Fibroblast of mammary gland (primary cell): ENCODE measurements around the gene ARHGEF26.

Experiments
- DNase-seq: peaks from one replicate; pipeline ENCODE4 v3.0.0-alpha.2; 2010; ENCODE audit warnings: low read depth
- H3K4me3 ChIP-seq: 2 replicates; pipeline ENCODE4 v1.5.1; 2011; ENCODE audit warnings: low read depth, mild to moderate bottlenecking, low read length, moderate library complexity; ENCODE audit not compliant: control insufficient read depth
- CTCF ChIP-seq: conservative IDR thresholded peaks from 2 replicates; pipeline ENCODE4 v1.5.1; 2011; ENCODE audit warnings: low read depth, low read length, inconsistent platforms; ENCODE audit not compliant: control insufficient read depth, insufficient read depth

The ARHGEF26 gene

GRCh38 chr3:154247806-154248415, 126.7 kb downstream of the ARHGEF26 start:
- DNase-seq: no peak
- TF ChIP-seq CTCF: no peak
- no peak overlapping the region for H3K4me3 ChIP-seq

GRCh38 chr3:154250291-154250690, 129.1 kb downstream of the ARHGEF26 start:
- no peak for DNase-seq
- no peak overlapping the region for H3K4me3 ChIP-seq
- no peak for TF ChIP-seq CTCF

- DNase-seq: no peak
- TF ChIP-seq CTCF: no peak
- H3K4me3 ChIP-seq: no peak overlapping the region
These were observed 130.4 kb downstream of the ARHGEF26 start for GRCh38 chr3:154251610-154252009.

DNA sequence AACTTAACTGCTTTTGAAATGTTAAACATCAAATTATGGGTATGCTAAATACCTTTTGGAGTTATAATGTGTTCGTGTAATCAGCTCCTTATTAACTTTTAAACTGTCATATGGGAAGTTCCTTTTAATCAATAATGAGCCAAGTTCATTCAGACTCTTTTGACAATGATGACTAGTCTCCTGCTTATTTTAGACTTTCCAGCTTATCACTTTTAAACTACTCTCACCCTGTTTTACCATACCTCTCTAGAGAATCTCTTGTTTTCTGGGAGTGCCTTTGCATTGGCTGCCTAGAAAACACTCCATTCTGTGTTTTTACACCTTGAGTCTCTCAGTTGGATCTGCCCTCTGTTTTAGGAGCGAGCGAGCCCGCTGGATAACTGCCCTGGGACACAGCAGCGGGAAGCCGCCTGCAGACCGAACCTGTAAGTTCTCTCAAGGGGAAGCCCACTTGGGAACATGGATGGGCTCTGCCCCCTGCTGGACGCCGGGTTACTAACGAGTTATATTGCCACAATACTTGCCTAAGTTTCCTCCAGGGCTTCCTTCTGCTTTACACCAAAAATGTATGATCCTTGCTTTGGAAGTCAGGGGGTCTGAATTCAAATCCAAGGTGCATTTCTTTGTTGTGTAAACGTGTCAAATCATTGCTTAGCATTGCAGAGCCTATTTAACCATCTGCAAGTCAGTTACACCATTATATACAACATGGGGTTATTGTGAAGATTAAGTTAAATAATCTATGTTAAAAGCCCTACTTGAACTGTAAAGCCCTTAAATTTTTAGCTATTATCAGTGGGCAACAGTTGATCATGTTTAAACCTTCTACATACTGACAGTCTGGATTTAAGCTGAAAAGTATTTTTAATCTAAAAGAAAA, 131.8 kb downstream of the ARHGEF26 start:
- no peak overlapping the region for H3K4me3 ChIP-seq
- TF ChIP-seq CTCF: peak; percentile 94
- peak; percentile 90 for DNase-seq

- TF ChIP-seq CTCF: no peak
- H3K4me3 ChIP-seq: no peak overlapping the region
- no peak for DNase-seq
These were observed 133.3 kb downstream of the ARHGEF26 start for GRCh38 chr3:154254527-154254926.

- H3K4me3 ChIP-seq: no peak overlapping the region
- DNase-seq: no peak
- no peak for TF ChIP-seq CTCF
These were observed 152.2 kb downstream of the ARHGEF26 start for GRCh38 chr3:154273381-154273780.
